Panc1 (cell line): ENCODE measurements around the gene NEO1.

ENCODE experiments used
- CTCF ChIP-seq: fragments of 450-650 bp; IDR thresholded peaks from 2 replicates; pipeline ENCODE4 v1.5.1; 2017; ENCODE audit warnings: mild to moderate bottlenecking
- POLR2AphosphoS5 ChIP-seq: IDR thresholded peaks from 2 replicates; pipeline ENCODE4 v1.6.1; 2012; ENCODE audit warnings: mild to moderate bottlenecking, low read depth, low read length, moderate library complexity

DNA sequence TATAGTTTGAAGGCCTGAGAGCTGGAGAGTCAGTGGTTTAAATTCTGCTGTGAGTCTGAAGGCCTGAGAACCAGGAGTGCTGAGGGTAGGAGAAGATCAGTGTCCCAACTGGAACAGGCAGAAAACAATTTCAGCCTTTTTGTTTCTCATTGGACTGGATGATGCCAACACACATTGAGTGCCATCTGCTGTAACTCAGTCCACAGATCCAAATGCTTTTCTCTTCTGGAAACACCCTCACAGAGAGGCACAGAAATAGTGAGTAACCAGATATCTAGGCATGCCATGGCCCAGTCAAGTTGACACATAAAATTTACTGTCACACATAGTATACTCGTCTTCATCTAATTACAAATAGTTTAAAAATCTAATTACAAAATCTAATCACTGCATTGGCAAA, 100.8 kb downstream of the NEO1 start:
- TF ChIP-seq CTCF (no peak), POLR2AphosphoS5 (no peak)
